SK-N-MC (cell line): ENCODE measurements around the gene SREBF1.

Experiments used
- EZH2 ChIP-seq: fragments of 200-600 bp; sonication (generic); IDR thresholded peaks from one replicate; pipeline ENCODE4 v1.6.1; 2017; ENCODE audit warnings: antibody characterized with exemption
- FOXP2 ChIP-seq: optimal IDR thresholded peaks from 2 replicates; pipeline ENCODE3; 2011; ENCODE audit warnings: mild to moderate bottlenecking, moderate library complexity; ENCODE audit not compliant: insufficient read depth; ENCODE audit errors: extremely low read length, control extremely low read depth

- TF ChIP-seq EZH2 = no peak
- TF ChIP-seq FOXP2 = no peak
These were observed 64.6 kb downstream of the SREBF1 start for GRCh38 chr17:17772231-17772630.
